Mesenchymal stem cell (in vitro differentiated cells and primary cell): Measurements from ENCODE around the gene RAPGEF4.

Experiments used
- DNase-seq: peaks from one replicate; pipeline ENCODE4 v3.0.0-alpha.2; 2013
- H2AFZ ChIP-seq: one replicate; pipeline ENCODE4 v1.6.1; 2013; ENCODE audit warnings: low read depth, mild to moderate bottlenecking, control low read depth, inconsistent platforms, low read length, moderate library complexity
- H2AK5ac ChIP-seq: 2 replicates; pipeline ENCODE4 v1.6.1; 2013; ENCODE audit warnings: low read length, moderate library complexity, mild to moderate bottlenecking, inconsistent platforms; ENCODE audit not compliant: severe bottlenecking
- H2BK120ac ChIP-seq: one replicate; pipeline ENCODE4 v1.6.1; 2013; ENCODE audit warnings: low read depth, mild to moderate bottlenecking, inconsistent platforms, low read length, moderate library complexity
- H2BK12ac ChIP-seq, 2 experiments: one replicate each; pipeline ENCODE4 v1.6.1; 2013; ENCODE audit warnings: inconsistent platforms in 2 of 2, low read length in 2 of 2, mild to moderate bottlenecking in 2 of 2, moderate library complexity in 2 of 2, control low read depth in 1 of 2
- H2BK15ac ChIP-seq: one replicate; pipeline ENCODE4 v1.6.1; 2013; ENCODE audit warnings: mild to moderate bottlenecking, low read depth, inconsistent platforms; ENCODE audit not compliant: poor library complexity, severe bottlenecking
- H2BK5ac ChIP-seq: 2 replicates; pipeline ENCODE4 v1.6.1; 2013; ENCODE audit warnings: low read depth, mild to moderate bottlenecking, low read length, control low read depth, inconsistent platforms; ENCODE audit not compliant: poor library complexity, severe bottlenecking
- H3K14ac ChIP-seq, 2 experiments: one replicate each; pipeline ENCODE4 v1.6.1; 2013; ENCODE audit warnings: inconsistent platforms in 2 of 2, low read length in 2 of 2, control low read depth in 1 of 2, mild to moderate bottlenecking in 1 of 2, moderate library complexity in 1 of 2
- H3K18ac ChIP-seq, 2 experiments: one replicate each; pipeline ENCODE4 v1.6.1; 2013; ENCODE audit warnings: inconsistent platforms in 2 of 2, low read length in 2 of 2, control low read depth in 1 of 2, low read depth in 1 of 2, mild to moderate bottlenecking in 1 of 2
- H3K23ac ChIP-seq, 2 experiments: one replicate each; pipeline ENCODE4 v1.6.1; 2013; ENCODE audit warnings: inconsistent platforms in 2 of 2, low read length in 2 of 2, mild to moderate bottlenecking in 2 of 2, moderate library complexity in 2 of 2, control low read depth in 1 of 2
- H3K27ac ChIP-seq: 2 replicates; pipeline ENCODE4 v1.5.1; 2013; ENCODE audit warnings: mild to moderate bottlenecking, moderate library complexity, low read length, control low read depth, inconsistent platforms; ENCODE audit not compliant: poor library complexity, severe bottlenecking
- H3K27me3 ChIP-seq, 2 experiments: 2 replicates each; pipeline versions ENCODE4 v1.6.1 to v1.7.0; 2013; ENCODE audit warnings: low read length in 2 of 2, mild to moderate bottlenecking in 2 of 2, moderate library complexity in 2 of 2, control low read depth in 1 of 2, inconsistent platforms in 1 of 2; ENCODE audit not compliant: control insufficient read depth in 1 of 2, insufficient read depth in 1 of 2
- H3K36me3 ChIP-seq, 2 experiments: 2 replicates each; pipeline versions ENCODE4 v1.6.1 to v1.7.0; 2013; ENCODE audit warnings: low read length in 2 of 2, control low read depth in 1 of 2, inconsistent platforms in 1 of 2, low read depth in 1 of 2, mild to moderate bottlenecking in 1 of 2; ENCODE audit not compliant: insufficient read depth in 2 of 2, control insufficient read depth in 1 of 2
- H3K4ac ChIP-seq, 2 experiments: one replicate each; pipeline ENCODE4 v1.6.1; 2013; ENCODE audit warnings: inconsistent platforms in 2 of 2, low read length in 2 of 2, mild to moderate bottlenecking in 2 of 2, moderate library complexity in 2 of 2, control low read depth in 1 of 2, low read depth in 1 of 2
- H3K4me1 ChIP-seq: 2 replicates; pipeline ENCODE4 v1.6.1; 2013; ENCODE audit warnings: low read depth, low read length, control low read depth; ENCODE audit not compliant: control insufficient read depth, insufficient read depth
- H3K4me2 ChIP-seq: 2 replicates; pipeline ENCODE4 v1.6.1; 2013; ENCODE audit warnings: low read length, mild to moderate bottlenecking, inconsistent platforms; ENCODE audit not compliant: poor library complexity, severe bottlenecking
- H3K4me3 ChIP-seq, 2 experiments: 2 replicates each; pipeline versions ENCODE4 v1.5.1 to v1.7.0; 2013; ENCODE audit warnings: low read length in 2 of 2, mild to moderate bottlenecking in 2 of 2, control low read depth in 1 of 2, low read depth in 1 of 2; ENCODE audit not compliant: insufficient read depth in 1 of 2
- H3K79me1 ChIP-seq: replicated peaks from 2 replicates; pipeline ENCODE4 v1.6.1; 2013; ENCODE audit warnings: mild to moderate bottlenecking, control low read depth, low read length, inconsistent platforms; ENCODE audit not compliant: poor library complexity, severe bottlenecking
- H3K9ac ChIP-seq: 2 replicates; pipeline ENCODE4 v1.7.0; 2013; ENCODE audit warnings: mild to moderate bottlenecking, low read length, moderate library complexity
- H3K9me3 ChIP-seq: 2 replicates; pipeline ENCODE4 v1.7.0; 2013; ENCODE audit warnings: mild to moderate bottlenecking, low read length; ENCODE audit not compliant: control insufficient read depth
- H4K8ac ChIP-seq: one replicate; pipeline ENCODE4 v1.6.1; 2013; ENCODE audit warnings: inconsistent platforms, mild to moderate bottlenecking, low read length, moderate library complexity
- H4K91ac ChIP-seq: one replicate; pipeline ENCODE4 v1.6.1; 2013; ENCODE audit warnings: mild to moderate bottlenecking, low read length, inconsistent platforms
- WGBS: methylation state at CpG from one replicate; pipeline ENCODE4 v1.1.7; 2013; ENCODE audit warnings: mixed read lengths; 5-methylcytosine and 5-hydroxymethylcytosine counted together

RAPGEF4 gene

DNA sequence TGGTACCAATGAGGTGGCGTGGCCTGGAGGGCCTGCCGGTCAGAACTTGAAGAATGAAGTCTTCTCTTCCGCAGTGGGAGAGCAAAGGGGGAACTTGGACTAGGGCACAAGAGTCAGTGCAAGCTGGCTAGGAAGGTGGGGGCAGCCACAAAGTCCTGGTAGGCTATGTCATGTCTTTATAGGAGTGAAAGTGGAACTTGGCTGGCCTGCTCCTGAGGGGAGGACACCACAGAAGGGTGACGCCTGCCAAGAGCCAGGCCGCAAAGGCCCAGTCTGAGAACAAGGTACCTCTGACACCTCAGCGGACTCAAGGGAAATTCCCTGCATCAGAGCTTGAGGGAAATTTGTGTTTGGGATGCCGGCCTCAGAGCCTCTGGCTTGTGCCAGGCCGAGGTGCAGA is 307.8 kb downstream of the RAPGEF4 start:
- H2AFZ ChIP-seq: no peak overlapping the region
- H3K23ac ChIP-seq: no peak overlapping the region
- H2BK12ac ChIP-seq: peak overlapping the region in 1 of 2 experiments; percentile 6
- H3K4ac ChIP-seq: peak overlapping the region in 1 of 2 experiments; percentile 37
- H4K8ac ChIP-seq: no peak overlapping the region
- no peaks in the 10 kb centered on the region for H3K36me3 ChIP-seq
- 96% methylated on average over 8 of the region's 8 CpGs for WGBS
- no peaks in the 10 kb centered on the region for H3K79me1 ChIP-seq
- DNase-seq: no peak
- H3K18ac ChIP-seq: peak overlapping the region in 1 of 2 experiments; percentile 13
- H4K91ac ChIP-seq: no peak overlapping the region
- no peak overlapping the region for H3K9ac ChIP-seq
- H3K9me3 ChIP-seq: no peaks in the 10 kb centered on the region
- H3K4me3 ChIP-seq: no peak overlapping the region
- no peak overlapping the region for H2BK120ac ChIP-seq
- H3K4me2 ChIP-seq: no peak overlapping the region
- no peak overlapping the region for H3K14ac ChIP-seq
- no peak overlapping the region for H2AK5ac ChIP-seq
- no peak overlapping the region for H2BK5ac ChIP-seq
- H2BK15ac ChIP-seq: peak overlapping the region; percentile 60
- H3K4me1 ChIP-seq: peaks cover 4% of the 10 kb centered on the region
- H3K27me3 ChIP-seq: no peaks in the 10 kb centered on the region
- H3K27ac ChIP-seq: no peak overlapping the region

DNA sequence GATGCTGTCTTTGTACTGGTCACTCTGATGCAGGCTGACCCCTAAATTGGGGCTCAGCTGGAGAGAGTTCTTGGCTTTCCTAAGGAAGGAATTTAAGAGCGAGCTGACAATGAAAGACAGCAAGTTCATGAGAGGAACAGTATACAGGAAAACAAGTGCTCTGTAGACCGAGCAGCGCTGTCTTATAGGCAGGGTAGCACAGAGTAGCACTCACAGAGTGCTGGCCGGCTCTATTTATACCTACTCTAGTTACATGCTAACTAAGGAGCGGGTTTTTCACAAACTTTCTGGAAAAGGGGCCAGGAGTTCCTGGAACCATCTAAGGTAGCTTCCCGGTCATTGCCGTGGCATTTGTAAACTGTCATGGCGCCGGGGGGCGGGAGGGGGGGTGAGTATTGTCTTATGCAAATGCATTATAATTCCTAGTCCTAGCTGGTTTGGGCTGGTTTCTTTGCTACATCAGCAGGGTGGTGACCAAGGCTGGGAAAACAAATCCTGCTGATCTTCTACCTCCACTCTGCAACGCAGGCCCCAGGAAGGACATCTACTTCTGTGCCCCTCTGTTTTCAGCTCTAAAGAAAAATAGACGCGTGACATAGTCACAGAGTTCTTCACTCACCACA is 308.4 kb downstream of the RAPGEF4 start:
- 98% methylated on average over 13 of the region's 13 CpGs for WGBS
- Histone ChIP-seq H3K27me3 (no peaks in the 10 kb centered on the region), H2BK5ac (no peak overlapping the region), H4K91ac (no peak overlapping the region), H3K23ac (no peak overlapping the region), H3K27ac (no peak overlapping the region), H2AFZ (no peak overlapping the region), H3K36me3 (no peaks in the 10 kb centered on the region), H3K14ac (no peak overlapping the region), H2AK5ac (no peak overlapping the region), H3K4me2 (no peak overlapping the region), H2BK15ac (no peak overlapping the region), H2BK12ac (no peak overlapping the region), H2BK120ac (no peak overlapping the region), H3K4me1 (peaks cover 4% of the 10 kb centered on the region), H3K4me3 (no peak overlapping the region), H4K8ac (no peak overlapping the region), H3K9me3 (no peaks in the 10 kb centered on the region), H3K9ac (no peak overlapping the region), H3K79me1 (no peaks in the 10 kb centered on the region), H3K18ac (peak overlapping the region in 1 of 2 experiments; percentile 16), H3K4ac (peak overlapping the region; percentile 1 to 46)
- DNase-seq: no peak

DNA sequence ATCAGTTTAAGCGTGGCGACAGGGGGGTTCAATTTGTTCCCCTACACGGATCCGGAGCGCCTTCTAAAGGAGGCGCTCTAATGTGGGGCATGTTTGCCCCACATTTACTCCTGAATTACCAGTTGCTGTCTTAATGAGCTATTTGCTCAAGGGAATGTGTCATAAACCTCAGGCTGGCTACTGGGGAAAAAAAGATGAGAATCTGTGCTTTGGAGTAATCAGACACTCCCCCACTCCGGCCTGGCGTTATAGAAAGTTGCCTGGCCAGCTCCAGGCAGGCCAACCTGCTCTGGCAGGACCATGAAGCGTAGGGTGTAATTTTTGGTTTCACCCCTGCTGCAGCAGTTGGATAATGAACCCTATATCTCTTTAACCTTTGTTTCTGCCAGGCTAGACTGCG is 309.0 kb downstream of the RAPGEF4 start:
- peaks cover 4% of the 10 kb centered on the region for H3K4me1 ChIP-seq
- H3K27me3 ChIP-seq: no peaks in the 10 kb centered on the region
- no peaks in the 10 kb centered on the region for H3K9me3 ChIP-seq
- H3K18ac ChIP-seq: peak overlapping the region in 1 of 2 experiments; percentile 16
- no peak overlapping the region for H3K4me3 ChIP-seq
- H4K8ac ChIP-seq: no peak overlapping the region
- no peaks in the 10 kb centered on the region for H3K36me3 ChIP-seq
- no peak for DNase-seq
- WGBS: 94% methylated on average over 10 of the region's 10 CpGs
- no peak overlapping the region for H3K14ac ChIP-seq
- peak overlapping the region in 1 of 2 experiments; percentile 46 for H3K4ac ChIP-seq
- no peaks in the 10 kb centered on the region for H3K79me1 ChIP-seq
- H2BK120ac ChIP-seq: no peak overlapping the region
- no peak overlapping the region for H2AFZ ChIP-seq
- no peak overlapping the region for H3K4me2 ChIP-seq
- no peak overlapping the region for H4K91ac ChIP-seq
- H2AK5ac ChIP-seq: no peak overlapping the region
- peak overlapping the region; percentile 10 for H3K27ac ChIP-seq
- H2BK15ac ChIP-seq: no peak overlapping the region
- no peak overlapping the region for H3K23ac ChIP-seq
- H2BK12ac ChIP-seq: peak overlapping the region in 1 of 2 experiments; percentile 29
- no peak overlapping the region for H2BK5ac ChIP-seq
- H3K9ac ChIP-seq: no peak overlapping the region

DNA sequence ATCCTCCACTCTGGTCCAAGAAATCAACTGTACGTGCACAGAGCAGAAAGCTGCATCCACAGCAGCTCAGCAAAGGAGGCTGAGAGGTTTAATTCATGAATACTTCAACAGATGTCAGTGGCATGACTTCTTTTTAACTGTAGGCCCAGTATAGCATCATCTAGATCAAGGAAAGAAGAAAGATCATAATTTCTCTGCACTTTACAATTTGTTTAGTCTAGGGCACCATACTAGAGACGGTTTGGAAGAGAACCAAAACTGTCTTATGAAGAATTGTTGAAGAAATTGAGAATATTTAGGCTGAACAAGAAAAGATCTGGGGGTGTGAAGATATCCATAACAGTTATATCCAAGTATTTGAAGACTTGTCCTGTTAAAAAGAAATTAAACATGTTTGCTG is 309.5 kb downstream of the RAPGEF4 start:
- H2BK5ac ChIP-seq: no peak overlapping the region

More for the DNA sequence above, 309.5 kb downstream of the RAPGEF4 start:
- WGBS: 60% methylated on average over 2 of the region's 2 CpGs
- Histone ChIP-seq H3K4me3 (no peak overlapping the region), H3K36me3 (no peaks in the 10 kb centered on the region), H2BK120ac (no peak overlapping the region), H3K27ac (peak overlapping the region; percentile 10), H4K91ac (no peak overlapping the region), H2AK5ac (no peak overlapping the region), H2AFZ (no peak overlapping the region), H3K23ac (no peak overlapping the region), H4K8ac (no peak overlapping the region), H2BK15ac (no peak overlapping the region), H3K4ac (no peak overlapping the region), H3K4me1 (peaks cover 4% of the 10 kb centered on the region), H3K9me3 (no peaks in the 10 kb centered on the region), H3K14ac (no peak overlapping the region), H3K27me3 (no peaks in the 10 kb centered on the region), H3K18ac (no peak overlapping the region), H3K9ac (no peak overlapping the region), H3K79me1 (no peaks in the 10 kb centered on the region), H3K4me2 (no peak overlapping the region), H2BK12ac (no peak overlapping the region)
- no peak for DNase-seq
